HG02884 (cell line): ENCODE data around the gene ADAMTS17.
"Not testable (repeated sequence)": the region's sequence is repeated elsewhere in the genome, so short reads cannot be mapped to it uniquely, and the experiment has no call there.

Experiments used
- ATAC-seq: cut with Tn5 transposase; IDR thresholded peaks from one replicate; pipeline ENCODE4 v1.9.1; 2021; ENCODE audit warnings: mild to moderate bottlenecking, moderate library complexity; ENCODE audit not compliant: unreplicated experiment

The ADAMTS17 gene

GRCh38 chr15:99983886-99984286, 357.9 kb downstream of the ADAMTS17 start:
- ATAC-seq, result no peak

DNA sequence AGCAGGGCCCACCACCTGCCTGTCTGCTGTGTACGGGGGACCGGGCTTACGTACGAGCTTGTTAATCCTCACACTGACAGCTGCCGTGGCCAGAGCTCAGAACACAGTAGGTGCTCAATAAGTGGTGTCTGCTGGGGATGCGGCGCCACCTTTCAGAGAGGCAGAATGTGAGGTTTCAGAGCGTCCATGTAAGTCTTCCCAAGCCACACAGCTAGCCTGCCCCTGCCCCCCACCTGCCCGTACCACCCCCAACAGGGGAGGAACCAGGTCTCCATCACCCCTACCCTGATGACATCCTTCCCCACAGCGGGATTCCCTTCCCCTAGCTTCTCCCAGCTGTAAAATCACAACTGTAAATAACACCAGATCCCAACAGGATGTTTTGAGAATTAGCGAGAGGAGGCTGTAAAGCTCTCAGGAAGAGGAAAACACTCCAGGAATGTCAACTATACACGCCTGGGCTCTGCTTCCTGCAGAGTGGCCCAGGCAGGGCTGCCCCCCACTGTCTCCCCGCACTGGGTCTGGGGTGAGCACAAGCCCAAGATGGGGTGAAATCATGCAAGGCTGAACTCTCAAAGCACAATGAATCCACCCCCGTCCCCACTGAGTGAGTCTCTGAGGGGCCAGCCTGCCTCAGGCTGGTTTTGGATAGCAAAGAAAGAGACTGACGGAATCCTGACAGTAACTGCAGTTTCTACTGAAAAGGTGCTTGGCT, 358.4 kb downstream of the ADAMTS17 start:
- ATAC-seq, result no peak

DNA sequence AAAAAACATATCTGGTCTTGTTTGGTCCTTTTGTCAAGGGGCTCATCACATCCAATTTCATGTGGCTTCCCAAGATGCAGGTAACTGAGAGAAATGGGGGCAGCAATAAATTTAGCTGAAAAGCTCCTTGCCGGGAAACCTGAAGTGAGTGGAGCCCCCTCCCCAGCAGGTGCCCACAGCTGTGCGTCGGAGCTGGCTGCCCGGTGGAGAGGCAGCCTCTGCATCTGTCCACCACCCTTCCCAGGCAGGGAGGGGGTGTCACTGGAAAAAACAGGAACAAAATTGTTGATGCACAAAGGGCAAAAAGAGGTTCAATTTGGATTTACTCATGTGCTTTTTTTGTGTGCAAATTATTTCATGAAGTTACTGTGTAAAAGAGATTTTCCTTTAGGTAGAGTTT, 359.1 kb downstream of the ADAMTS17 start:
- no peak for ATAC-seq

DNA sequence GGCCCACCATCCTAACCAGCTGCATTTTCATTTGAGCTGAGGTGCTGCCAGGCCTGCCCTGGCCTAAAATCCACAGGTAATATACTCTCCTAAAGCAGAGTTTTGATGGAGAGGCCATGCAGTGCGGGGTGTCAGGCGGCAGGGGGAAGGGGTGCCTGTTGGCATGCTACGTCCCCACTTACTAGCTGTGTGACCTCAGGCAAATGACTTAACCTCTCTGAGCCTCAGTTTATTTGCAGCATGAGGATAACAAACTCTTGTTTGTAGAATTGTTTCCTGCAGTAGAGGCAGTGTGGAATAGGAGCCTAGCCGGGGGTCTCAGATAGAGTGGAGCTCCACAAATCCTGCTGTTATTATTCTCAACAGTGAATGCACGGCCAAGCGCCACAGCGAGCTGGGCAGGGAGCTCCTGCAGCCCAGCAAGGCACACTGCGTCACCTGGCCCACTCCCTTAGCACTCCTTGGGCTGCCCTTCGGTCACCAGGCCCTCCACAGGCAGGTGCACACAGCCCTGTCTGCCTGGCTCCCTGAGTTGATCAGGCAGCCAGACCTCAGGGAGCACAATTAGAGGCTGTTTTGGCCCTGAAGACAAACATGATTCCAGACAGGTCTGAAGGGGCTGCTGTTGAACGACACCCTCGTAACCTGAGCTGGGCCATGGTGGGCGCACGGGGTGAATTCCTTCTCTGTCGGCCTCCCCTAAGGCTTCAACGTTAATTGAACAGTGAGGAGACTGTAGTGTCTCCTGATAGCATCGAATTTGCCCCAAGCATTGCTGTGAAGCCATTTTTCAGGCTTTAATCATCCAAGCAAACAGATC, 359.7 kb downstream of the ADAMTS17 start:
- ATAC-seq, result no peak

DNA sequence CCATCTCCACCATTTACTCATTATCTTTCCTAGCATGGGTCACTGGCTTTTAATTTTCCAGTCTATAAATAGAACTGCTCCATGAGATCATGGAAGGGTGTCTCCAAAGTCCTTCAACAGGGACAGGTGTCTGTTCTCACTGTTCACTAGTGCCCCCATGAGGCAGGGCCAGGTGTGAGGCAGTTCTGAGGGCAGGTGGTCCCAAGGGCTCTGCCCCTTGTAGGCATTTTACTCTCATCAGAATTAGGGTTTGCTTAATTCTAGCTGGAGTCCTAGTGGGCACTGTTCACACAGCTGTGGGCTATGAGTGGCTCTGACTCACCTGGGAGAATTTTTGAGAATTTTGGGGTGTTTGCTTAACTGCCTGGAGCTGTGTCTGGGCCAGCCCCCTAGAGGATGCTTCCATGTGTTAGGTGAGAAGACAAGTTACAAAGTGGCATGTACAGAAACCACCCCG, 360.6 kb downstream of the ADAMTS17 start:
- no peak for ATAC-seq

- ATAC-seq, result no peak
These were observed 361.0 kb downstream of the ADAMTS17 start for GRCh38 chr15:99980752-99981151.

GRCh38 chr15:99979886-99980285, 361.9 kb downstream of the ADAMTS17 start:
- not testable (repeated sequence) for ATAC-seq

GRCh38 chr15:99979371-99979770, 362.4 kb downstream of the ADAMTS17 start:
- ATAC-seq, result no peak

GRCh38 chr15:99978426-99978825, 363.3 kb downstream of the ADAMTS17 start:
- no peak for ATAC-seq

- no peak for ATAC-seq
These were observed 363.8 kb downstream of the ADAMTS17 start for GRCh38 chr15:99977929-99978328.

DNA sequence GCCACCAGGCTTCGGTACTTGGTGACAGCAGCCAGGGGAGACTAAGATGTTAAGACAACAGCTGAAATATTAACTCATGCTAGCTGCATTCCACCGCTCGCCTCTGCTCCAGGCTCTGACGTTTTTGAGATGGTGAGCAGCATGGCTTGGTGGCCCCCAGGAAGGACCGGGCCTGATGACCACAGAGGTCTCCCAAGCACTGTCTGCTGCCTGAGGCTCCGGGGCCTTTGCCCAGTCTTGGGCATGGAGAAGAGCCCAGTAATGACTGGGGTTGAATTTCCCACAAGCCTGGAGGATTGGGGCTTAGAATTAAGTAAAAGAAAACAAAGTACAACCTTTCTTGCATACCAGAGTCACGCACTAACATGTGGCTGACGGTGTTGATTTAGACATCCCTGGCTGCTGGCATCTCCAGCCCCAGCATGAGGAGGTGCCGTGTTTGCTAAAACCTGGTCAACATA, 364.9 kb downstream of the ADAMTS17 start:
- ATAC-seq, result no peak

GRCh38 chr15:99976000-99976399, 365.8 kb downstream of the ADAMTS17 start:
- no peak for ATAC-seq

DNA sequence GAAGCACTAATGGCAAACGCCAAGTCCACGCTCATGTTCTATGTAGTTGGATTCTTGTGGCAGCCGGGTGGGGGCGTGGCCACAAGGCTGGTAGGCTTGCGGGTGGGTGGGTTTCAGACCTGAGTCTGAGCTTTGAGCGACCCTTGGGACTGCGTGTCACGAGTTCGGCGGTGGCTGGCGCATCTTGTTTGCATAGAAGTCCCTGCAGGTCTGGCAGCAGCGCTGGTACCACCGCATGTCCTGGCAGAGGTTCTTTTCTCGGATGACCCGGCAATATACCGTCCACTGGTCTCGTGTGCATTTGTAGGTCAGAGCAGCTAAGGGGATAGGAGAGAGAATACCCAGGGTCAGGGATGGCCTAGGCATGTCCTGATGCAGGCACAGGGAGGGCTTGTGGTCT, 367.5 kb downstream of the ADAMTS17 start:
- ATAC-seq, result no peak

GRCh38 chr15:99973351-99973750, 368.4 kb downstream of the ADAMTS17 start:
- no peak for ATAC-seq

DNA sequence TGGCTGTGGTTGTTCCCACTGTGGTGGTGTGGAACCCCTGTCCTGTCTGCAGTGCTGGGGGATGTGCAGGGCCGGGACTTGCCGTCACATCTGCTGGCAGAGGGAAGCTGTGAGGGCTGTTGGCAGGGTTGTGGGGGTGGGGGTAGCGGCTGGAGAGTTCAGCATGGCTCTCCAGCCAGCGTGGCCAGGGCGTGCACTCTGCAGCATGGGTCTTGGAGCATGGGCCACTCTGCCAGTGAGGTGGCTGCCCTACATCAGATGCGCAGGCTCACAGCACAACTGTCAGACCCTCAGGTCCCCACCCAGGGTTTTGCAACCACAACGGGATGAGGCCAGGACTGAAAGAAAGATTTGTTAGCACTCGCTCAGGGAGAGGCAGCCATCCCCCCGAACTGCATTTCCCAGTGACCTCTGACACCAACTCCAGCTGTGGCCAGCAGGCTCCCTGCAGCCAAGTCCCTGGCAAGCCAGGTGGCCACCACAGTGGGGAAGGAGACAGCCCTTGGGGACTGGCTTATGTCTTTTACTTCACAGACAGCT, 370.8 kb downstream of the ADAMTS17 start:
- ATAC-seq, result no peak

DNA sequence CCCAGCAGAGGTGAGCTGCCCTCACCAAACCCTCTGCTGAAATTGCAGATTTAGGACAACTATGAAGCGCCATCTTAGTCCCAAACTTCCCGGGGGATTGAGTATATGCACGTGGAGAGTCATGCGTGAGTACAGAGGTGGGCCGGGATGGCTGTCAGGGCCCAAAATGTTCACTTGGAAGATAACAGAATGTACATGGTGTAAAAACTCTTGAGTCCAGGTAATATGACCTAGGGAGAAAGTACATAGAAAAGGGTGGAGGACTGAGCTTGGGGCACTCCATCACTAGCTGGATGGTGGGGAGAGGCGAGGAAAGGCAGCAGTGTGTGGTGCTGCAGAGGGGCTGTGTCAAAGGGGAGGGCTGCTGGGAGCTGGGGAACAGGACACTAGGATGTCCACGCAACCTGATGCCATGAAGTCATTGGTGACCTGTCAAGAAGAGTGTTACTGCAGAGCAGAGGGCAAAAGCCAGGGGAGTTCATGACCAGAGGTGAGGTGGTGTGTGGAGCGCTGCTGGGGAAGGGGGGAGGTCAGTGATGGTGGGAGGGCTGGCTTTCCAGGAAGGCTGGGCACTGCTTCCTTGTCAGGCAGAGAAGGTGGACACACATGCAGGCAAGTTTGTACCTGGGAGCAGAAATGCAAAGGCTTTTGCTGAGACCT, 372.4 kb downstream of the ADAMTS17 start:
- no peak for ATAC-seq

- no peak for ATAC-seq
These were observed 373.9 kb downstream of the ADAMTS17 start for GRCh38 chr15:99967841-99968371.

- ATAC-seq, result no peak
These were observed 375.0 kb downstream of the ADAMTS17 start for GRCh38 chr15:99966815-99967214.

DNA sequence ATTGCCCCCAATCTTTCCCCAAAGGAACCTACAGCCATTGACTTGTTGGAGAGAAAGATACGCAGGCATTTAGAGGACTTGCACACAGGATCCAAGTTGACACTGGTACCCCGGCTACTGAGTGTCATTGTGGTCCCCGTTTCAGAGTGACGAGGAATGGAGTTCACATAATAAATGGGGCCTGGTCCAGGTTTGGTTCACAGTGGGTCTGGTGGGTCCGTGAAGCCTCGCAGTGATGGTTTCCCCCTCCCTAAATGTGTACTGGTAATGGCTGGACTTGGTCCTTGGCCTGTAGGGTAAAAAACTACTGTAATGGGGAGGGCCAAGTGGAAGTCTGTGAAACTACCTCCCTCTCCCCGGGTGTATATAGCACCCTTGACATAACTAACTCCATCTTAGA, 376.4 kb downstream of the ADAMTS17 start:
- ATAC-seq, result no peak

- ATAC-seq, result no peak
These were observed 377.8 kb downstream of the ADAMTS17 start for GRCh38 chr15:99963976-99964375.
